HL-60/S4 treated with retinoic acid at 250 ng/mL for 4 days and 3 days (cell line): Measurements from ENCODE around the gene PRPS1L1.

ENCODE experiments used
- in situ Hi-C: fragments of 300-500 bp; cut with MboI; formaldehyde crosslinking; loops from 2 replicates; pipeline ENCODE4 v1.7.0; 2022; ENCODE audit warnings: low sequenced_read_pairs

The PRPS1L1 gene

DNA sequence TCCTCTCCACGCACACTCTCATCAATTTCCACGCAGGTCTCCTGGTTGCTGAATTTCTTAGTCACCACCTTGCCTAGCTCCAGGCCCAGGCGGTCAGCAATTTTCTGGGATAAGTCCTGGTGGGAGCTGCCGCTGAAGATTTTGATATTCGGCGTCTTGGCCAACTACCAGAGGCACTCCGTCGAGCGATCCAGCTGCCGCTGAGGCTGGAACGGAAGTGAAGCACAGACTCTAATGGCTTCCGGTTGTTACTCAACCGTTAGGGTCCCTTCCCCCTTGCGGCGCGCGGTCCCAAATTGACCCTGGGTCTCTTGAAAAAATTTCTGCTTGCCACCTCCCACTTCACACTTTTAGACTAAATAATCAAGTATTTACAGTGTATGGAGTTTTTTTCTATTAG, at the start of gene PRPS1L1:
PRPS1L1 (minus strand) TSS at position 219 of the 400 bp plus-strand sequence.
- in situ Hi-C loops: no loop called here

DNA sequence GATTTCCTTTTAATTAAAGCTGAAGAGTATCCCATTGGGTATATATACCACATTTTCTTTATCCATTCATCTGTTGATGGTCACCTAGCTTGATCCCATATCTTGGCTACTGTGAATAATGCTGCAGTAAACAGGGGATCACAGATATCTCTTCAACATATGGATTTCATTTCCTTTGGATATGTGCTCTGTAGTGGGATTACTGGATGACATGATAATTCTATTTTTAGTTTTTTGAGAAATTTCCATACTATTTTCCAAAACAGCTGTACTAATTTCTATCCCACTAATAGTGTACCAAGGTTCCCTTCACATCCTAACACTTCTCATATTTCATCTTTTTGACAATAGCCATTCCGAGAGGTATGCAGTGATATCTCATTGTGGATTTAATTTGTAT, 48.8 kb upstream of the PRPS1L1 start:
- in situ Hi-C loops: no loop called here

DNA sequence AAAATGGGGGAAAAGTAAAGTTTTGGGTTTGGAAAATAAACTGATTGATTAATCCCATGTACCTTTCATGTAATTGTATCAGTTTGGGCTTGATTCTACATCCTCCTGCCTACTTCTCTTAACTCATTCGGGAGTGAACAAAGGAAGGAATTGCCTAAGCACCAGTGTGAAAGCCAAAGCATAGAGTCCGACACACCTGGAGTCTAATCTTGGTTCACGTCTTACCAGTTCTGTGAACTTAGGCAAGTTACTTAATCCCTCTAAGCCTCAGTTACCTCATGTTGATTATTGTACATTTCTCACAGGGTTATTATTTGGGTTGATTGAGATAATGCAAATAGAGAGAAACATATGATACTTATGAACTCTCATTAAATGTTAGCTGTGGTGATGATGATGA, 41.1 kb upstream of the PRPS1L1 start:
- in situ Hi-C loops: no loop called here

DNA sequence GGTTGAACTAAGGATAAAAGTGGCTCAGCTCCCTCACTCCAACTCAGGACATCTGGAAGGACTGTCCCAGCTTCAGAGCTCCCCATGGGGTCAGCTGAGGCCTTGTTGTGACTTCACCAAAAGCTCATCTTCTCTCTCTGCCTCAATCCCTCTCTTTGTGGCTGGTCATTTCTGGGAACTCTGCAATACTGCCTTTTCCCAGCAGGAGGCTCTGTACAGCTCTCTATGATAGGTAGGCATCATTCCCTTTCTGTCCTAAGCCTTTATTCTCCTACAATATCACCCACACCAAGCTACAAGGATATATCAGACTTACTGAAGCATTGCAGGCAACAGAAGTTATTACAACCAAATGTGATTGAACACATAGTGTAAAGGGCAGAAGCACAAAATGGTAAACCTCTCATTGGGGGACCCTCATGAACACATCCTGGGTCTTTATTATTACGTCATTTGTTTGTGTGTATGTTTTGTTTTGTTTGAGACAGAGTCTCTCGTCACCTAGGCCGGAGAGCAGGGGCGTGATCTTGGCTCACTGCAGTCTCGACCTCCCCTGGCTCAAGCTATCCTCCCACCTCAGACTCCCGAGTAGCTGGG, 36.7 kb upstream of the PRPS1L1 start:
- in situ Hi-C loops: no loop called here

DNA sequence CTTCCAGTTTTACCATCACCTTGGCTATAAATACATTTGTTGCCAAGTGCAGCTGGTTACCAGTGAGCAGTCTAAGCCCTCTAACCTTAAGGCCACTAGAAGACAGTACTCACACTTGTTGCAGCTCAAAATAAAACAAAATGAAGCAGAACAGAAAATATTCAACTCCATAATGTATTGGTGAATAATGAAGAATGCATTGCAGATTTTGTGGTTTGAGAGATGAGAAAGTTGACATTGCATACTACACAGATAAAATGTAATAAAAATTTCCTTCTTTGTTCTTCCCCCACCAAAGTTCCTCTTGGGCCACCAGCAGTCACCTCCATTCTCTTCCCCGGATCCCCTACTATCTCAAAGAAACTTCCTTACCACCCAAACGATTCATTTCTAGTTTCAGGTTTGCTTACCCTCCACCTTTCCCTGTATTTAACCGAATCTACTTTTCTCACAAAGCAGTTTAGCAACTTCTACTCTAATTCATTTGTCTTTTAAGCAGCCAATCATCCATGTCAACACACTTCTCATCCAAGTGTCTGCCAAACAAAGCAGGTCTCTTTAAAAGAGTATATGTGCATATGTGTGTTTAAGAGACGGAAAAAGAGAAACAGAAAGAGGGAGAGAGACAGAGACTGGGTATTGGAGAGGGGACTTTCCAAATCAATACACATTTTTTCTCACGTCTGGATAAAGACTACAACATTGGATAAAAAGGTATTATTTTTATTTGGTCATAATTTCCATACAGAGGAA, 35.7 kb upstream of the PRPS1L1 start:
- in situ Hi-C loops: no loop called here

DNA sequence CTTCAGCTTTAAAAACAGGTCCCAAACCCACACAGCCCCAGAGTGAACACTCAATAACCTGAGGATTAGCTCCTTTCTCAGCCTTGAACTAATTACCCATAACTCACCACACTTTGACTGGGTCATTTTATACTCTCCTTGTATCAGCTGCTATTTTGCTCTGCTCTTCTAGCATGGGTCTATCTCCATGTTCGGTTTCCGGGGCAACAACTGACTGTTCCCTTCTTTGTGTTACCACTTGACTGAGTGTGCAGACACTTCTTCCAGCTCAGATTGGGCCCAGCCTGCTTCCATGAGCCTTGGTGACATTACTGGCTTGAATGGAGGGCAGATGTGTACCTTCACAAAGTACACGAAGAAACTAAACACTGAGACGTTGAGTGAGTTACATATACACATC, 31.5 kb upstream of the PRPS1L1 start:
- in situ Hi-C loops: no loop called here

DNA sequence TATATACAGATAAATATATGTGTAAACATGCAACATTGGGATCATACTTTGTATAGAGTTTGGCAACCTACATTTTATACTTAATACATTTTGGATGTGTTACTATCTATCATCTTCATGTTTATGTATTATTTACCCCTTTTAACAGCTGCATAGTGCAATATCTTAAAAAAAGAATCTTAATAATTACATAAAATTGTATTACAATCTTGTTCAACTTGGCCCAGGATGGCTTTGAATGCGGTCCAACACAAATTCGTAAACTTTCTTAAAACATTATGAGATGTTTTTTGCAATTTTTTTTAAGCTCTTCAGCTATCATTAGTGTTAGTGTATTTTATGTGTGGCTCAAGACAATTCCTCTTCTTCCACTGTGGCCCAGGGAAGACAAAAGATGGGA, 26.3 kb upstream of the PRPS1L1 start:
- in situ Hi-C loops: no loop called here

DNA sequence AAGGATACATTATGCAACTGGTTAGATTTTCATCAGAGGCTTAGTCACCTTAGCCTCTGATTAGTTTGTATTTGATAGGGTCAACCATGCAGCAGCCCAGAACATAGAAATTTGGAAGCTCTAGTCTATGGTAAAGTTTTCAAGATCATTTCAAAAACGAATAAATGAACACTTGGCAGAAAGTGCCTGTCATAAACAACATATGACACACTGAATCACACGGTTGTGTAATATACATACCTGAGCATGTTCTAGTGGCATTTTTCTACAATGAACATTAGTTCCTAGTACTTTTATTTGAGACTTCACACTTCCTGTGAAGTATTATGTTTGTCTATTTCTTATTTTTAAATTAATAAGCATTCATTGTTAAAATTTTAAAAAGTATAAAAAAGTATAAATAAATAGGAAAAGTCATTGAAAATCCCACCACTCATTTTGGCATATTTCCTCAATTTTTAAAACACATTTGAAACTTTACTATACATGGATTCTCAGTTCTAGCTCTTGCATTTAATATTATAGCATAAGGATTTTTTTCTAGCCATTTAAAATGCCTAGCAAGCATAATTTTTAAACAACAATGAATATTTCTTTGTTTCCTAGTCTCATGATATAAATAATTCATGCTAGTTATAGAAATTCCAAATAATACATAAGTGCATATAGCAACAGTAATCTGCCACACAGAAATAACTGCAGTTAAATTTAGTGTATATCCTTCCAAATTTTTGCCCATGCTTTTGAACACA, 25.7 kb upstream of the PRPS1L1 start:
- in situ Hi-C loops: no loop called here

DNA sequence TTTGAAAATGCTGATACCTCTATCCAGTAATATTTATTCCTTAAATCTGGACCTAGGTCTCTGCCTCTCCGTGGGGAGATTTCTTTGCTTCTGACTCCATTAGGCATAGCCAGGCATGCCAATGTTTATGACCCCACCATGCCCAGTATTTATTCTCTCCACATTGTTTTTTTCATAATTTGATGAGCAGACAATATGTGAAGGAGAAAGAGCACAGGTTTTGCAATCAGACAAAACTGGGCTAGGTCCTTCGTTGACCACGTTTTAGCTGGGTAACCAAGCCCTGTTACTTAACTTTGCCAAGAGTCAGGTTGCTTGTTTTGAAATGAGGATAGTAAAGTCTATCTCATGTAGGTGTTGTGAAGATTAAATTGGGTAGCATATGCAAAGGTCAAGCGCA, 21.6 kb upstream of the PRPS1L1 start:
- in situ Hi-C loops: no loop called here

DNA sequence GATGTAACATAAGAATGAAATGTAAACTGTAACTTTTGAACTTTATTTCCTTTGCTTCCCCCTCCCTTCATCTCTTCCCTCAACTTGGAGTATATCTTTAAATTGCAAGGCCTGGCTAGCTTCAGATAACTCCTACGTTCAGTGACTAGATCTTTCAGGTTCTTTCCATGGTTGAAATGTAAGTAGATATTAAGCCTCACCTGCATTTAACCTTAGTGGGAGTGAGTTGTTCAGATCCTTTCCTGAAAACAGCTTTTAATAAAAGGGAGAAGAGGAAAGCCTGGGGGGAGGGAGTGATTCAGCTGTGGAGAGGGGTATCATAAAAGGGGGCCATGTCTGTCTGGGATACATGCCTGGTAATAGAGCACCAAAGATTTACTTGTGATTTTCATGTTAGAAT, 19.0 kb upstream of the PRPS1L1 start:
- in situ Hi-C loops: no loop called here

DNA sequence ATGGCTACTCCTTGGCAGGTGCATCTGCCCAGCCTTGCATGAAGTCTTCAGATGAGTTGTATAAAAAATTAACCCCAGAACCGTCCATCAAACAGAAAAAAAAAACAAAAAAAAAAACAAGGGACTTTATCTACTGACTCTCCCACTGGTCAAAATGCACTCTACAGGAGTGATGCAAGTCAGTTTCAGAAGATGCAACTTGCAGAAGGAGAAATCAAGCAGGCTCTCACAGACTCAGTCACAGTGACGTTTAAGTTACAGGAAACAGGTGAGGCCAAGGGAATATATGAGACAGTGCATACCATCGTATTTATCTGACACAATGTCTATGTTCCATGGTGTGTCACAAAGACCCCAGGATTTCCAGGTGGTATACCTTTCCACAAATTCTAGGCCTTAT, 17.5 kb upstream of the PRPS1L1 start:
- in situ Hi-C loops: no loop called here

DNA sequence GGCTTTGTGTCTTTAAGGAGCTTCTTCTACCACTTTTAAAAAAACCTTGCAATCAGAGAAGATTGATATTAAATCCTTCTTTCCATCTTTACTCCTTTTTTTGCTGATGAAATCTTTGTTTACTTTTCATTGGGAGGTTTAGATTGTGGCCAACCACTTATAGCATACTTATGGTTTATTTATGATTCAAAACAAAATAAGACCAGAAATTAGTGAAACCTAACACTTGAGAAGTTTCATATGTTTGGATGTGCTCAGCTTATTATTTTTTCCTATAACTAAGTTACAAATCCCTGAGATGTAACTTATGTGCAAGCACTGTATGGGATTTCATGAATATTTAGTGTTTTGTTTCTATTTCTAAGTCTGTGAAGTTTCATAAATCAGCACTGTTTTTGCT, 13.5 kb upstream of the PRPS1L1 start:
- in situ Hi-C loops: no loop called here

DNA sequence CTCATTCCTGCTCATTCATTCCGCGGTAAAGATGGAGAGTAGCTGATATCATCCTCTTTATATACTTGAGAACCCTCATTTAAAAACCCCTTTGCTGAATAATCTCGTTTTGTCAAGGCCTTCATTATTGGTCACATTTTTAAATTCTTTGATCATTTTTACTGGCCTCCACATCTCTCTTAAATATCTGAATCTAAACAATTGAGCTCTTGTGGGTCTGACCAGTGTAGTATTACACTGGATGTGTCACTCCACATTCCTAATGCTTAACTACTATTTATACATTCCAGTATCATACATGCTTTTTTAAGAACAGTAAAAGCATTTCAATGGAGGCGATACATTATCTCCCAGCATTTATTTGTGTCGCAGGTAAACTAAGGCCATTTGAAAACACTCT, 12.6 kb upstream of the PRPS1L1 start:
- in situ Hi-C loops: no loop called here

DNA sequence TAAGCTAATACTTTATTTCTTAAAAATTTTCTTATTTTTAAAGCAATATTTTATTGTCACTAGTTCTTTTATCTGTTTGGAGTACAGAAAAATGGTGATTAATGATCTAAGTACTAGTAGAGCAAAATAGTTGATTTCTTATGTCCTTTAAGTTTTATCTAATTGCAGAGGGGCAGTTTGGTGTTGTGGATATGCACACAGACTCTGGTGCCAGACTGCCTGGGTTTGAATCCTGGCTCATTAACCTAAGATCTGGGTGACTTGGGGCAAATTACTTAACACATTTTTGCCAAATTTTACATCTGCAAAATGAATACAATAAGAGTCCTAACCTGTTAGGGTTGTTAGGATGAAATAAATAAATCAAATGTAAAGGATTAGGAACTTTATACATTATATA, 10.7 kb upstream of the PRPS1L1 start:
- in situ Hi-C loops: no loop called here

DNA sequence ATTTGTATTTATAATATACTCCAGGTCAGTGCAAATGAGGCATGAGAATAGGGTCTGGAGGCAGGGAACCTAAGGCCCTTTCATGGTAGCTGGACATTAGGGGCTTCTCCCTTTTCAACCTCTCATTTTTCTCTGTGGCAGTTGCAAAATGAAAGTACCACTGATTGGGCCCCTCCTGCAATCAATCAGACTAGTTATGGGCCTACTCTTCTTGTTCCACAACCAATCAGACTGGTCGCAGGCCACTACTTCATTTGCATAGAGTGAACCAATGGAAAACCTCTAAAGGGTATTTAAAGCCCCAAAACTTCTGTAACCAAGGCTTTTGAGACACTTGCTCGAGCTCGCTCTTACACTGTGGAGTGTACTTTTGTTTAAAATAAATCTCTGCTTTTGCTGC, 10.0 kb upstream of the PRPS1L1 start:
- in situ Hi-C loops: no loop called here

DNA sequence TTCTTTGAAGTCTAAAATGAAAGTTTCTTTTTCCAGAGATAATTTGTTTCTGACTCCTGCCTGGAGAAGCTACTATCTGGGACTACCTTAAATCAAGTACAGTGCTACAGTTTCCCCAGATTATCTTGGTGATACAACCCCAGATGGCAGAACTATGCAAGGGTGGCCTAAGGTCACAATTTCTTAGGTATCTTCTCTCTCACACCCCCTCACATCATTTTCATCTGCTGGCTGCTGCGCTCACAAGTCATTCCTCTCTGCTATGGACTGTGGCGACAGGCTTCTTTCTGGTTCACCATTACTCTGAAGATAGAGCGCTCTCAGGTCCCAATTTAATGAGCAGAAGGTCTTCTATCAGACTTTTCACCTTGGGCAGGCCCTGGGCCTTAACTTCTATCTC, 9.1 kb upstream of the PRPS1L1 start:
- in situ Hi-C loops: no loop called here

DNA sequence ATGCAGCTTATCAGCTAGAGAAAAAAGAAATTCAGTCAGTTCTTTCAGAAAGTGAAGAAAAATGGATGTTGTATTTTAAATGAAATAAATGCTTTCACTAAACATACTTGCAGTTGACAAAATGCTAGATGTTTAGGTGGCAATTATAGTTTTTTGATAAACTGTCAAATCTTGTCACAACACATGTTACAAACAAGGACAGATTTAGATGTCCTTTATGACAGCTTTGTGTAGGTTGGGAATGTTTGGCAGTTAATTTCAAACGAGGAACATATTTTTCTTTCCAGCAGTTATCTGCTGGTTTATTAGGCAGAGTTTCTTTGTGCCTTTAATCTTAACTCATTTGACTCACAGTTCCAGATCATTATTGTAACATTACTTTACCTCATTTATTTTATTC, 3.1 kb upstream of the PRPS1L1 start:
- in situ Hi-C loops: no loop called here

DNA sequence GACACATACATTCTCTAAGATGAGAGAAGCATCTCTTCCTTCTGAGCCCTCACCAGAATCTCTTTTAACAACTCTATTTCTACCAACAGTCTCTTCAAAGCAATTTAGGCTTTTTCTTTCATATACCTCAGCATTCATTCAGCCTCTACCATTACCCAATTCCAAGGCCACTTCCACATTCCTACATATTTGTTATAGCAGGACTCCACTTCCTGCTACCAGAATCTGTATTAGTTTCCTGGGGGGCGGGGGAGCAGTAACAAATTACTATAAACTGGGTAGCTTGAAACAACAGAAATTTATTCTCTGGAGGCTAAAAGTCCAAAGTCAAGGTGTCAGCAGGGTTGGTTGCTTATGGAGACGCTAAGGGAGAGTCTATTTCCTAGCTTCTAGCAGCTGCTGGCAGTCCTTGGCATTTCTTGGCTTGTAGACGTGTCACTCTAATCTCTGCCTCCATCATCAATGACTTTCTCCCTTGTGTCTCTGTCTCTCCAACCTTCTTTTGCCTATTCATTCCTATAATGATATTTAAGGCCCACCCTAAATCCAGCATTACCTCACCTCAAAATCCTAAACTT, 7.4 kb downstream of the PRPS1L1 start:
- in situ Hi-C loops: no loop called here

DNA sequence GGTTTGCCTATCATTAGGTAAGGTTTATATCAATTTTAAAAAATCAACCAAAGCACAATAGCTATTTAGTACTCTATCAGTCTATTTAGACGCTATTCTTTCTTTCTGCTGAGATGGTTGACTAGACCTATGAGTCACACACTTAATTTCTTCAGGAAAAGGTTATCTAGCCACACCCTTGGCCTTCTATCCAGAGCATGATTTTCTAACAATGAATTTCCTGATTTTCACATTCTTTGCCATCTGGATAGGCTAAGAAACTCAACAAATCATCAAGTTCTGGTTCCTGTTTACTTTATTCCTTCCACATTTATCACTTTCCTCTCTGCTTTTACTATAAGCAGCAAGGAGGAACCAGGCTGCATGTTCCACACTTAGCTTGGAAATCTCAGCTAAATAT, 8.1 kb downstream of the PRPS1L1 start:
- in situ Hi-C loops: no loop called here

DNA sequence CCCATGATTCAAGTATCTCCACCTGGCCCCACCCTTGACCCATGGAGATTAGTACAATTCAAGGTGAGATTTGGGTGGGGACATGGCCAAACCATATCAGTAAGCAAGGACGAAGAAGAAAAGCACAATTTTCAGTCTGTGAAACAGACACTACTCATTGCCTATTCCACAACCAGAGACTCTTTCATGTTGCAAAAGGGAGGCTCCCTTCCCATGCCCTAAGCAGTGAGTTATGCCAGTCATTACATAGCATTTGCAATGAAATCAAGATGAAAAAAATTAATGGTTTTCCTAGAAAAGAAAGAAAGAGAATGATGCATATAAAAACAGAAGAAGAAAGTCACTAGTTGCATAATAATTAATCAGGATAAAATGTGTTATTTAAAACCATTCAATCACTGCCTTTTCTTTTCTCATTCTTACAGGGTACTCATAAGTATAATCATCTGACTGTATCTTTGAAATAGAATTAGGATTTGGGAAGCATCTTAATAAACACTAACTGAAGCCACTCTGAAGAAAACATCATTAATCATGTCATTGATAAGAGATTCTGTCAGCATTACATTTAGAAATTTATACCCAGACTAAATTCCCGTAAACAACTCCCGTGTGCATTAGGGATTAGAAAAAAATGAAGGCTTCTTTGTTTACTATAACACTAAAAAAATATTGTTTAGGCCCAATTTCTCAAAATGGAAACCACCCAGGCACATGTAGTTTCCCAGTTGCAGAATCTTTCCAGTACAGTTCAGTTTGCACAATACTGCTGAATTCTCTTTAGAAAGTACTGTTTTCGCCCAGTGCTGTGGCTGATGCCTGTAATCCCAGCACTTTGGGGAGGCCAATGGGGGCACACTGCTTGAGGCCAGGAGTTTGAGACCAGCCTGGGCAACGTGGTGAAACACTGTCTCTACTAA, 9.1 kb downstream of the PRPS1L1 start:
- in situ Hi-C loops: no loop called here
